Left renal cortex interstitium (tissue), 4 donors: ENCODE measurements around the gene MR1. TPM values are rescaled to one million over a fixed set of nuclear protein-coding genes. Genes with fewer than 3 reads are reported as not detected.

Source experiments
- DNase-seq, 4 donors: peaks; one replicate each; pipeline ENCODE4 v3.0.0-alpha.2; 2013; ENCODE audit warnings: low read depth in 4 of 4, low spot score in 2 of 4, missing footprints in 1 of 4
- polyA plus RNA-seq, 4 donors: library from polyadenylated mRNA; unstranded; fragments of 120-200 nt; gene quantifications; one replicate each; pipeline ENCODE4 v1.2.1, GENCODE V29; 2013; ENCODE audit not compliant: insufficient read length in 4 of 4

MR1 gene
- polyA plus RNA-seq, 4 donors: 3.4 to 6.6 (median 4.9) TPM

GRCh38 chr1:181089017-181089675 is 55.4 kb downstream of the MR1 start:
- DNase-seq: no peak

DNA sequence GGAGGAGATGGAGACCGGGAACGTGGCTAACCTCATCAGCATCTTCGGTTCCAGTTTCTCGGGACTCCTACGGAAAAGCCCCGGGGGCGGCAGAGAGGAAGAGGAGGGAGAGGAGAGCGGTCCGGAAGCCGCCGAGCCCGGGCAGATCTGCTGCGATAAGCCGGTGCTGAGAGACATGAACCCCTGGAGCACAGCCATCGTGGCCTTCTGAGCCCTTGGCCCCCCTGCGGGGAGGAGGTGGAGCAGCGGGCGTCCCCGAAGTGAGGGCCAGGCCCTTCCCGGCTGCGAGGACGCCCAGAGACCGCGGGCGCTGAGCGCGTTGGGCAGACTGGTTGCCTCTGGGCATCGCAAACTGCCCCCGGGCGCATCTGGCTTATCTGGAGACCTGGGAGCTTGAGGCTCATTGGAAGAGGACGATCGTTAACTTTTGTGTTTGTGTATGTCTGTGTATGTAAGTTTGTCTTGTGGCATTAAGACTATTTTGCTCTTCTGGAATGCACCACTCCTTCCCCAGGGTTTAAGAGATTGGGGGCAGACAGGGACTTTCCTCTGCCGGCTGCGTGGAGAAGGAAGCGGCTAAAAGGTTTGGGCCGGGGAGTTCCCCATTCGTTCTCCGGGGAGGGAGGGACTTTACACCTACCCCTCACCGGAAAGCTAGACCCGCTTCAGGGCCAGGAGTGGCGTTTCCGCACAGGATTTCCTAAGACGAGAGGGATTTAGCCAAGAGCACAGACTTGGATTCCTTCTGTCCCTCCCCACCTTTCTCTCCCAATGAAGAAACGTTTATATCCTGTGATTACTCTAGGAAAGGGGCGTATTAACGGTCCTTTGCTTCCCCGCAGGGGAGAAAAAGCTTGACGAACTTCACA is 56.1 kb downstream of the MR1 start:
- no peak for DNase-seq

- no peak for DNase-seq
These were observed 56.9 kb downstream of the MR1 start for GRCh38 chr1:181090641-181091126.

DNA sequence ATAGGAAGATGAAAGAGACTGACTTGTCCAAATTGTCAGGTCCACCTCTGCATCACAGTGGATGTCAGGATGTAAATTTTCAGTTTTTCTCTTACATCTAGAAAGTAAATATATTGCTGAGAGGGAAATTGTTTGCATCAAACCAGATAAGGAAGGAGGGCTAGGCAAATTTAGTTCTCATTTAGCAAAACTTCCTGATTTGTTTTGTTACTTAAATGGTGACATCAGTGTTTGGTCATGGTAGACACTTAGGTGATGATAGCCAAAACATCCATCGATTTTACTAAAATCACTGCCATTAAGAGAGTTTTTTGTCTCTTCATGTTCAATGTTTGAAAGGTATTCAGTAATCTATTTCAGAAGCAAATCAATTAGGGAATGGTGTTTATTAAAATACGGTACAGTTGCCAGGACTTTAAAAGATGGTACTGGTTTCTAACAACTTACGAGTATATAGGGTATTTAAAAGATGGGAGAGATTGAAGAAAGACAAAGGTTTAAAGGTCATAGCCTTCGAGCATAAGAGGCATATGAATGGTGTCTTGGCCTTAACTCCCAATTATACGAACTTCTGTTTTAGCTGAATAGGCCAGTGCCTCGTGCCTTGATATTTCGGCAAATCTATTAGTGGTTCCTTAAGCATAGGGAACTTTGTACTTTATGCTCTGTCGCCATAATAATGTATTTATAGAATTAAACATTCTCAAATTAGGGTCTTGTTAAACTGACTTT is 57.7 kb downstream of the MR1 start:
- DNase-seq: no peak

- no peak for DNase-seq
These were observed 58.3 kb downstream of the MR1 start for GRCh38 chr1:181092056-181092455.

DNA sequence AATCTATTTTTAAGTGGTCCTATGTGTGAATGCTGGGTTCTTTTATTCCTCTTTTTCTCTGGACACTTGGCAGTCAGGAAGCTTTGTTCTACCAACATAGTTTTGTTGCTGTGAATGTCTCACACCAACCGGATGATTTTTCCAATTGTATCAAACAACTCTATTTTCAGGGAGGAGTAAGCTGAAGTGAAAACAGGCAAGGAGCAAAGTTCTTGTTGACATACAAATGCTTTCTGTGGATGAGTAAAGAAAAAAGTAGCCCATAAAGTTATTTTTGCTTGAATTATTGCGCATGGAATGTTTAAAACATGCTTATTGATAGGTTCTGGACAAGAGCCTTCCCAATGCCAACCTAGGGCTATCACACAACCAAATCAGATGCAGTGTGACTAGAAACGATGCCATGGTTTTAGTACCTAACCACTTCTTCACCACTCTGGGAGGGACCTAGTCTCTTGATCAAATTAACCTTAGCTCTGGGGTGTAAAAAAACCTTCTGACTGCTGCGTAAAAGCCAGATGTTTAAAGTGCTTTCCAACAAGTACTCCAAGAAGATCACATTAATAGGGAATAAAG is 59.2 kb downstream of the MR1 start:
- no peak for DNase-seq

GRCh38 chr1:181094416-181095212 is 60.8 kb downstream of the MR1 start:
- DNase-seq: no peak

DNA sequence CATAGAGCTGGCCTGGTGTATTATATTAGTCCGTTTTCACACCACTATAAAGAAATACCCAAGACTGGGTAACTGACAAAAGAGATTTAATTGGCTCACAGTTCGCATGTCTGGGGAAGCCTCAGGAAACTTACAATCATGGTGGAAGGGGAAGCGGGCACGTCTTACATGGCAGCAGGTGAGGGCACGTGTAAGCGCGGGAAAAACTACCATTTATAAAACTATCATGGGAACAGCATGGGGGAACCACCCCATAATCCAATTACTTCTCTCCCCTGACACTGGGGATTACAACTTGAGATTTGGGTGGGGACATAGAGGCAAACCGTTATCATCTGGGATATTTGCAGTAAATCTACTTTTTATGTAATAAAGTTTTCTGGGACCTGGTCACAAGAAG is 61.5 kb downstream of the MR1 start:
- no peak for DNase-seq

GRCh38 chr1:181095763-181096184 is 62.0 kb downstream of the MR1 start:
- DNase-seq: no peak

DNA sequence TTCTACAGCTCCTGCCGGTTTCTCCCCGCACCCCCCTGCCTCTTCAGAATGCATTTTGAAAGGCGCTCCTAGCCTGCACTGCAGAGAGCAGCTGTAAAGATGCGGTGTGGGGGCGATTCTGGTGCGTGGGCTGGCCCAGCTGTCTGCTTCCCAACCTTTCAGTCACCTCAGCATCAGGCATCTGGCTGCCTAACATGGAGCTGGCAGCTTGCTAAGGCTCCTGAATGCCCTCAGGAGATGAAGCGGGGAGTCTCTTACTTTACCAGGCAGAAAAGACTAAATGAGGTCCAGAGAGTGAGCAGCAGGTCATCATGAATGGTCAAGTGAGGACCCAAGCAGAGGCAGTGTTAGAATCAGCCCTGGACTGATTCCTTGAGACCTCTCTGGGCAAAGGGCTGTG is 63.5 kb downstream of the MR1 start:
- no peak for DNase-seq

DNA sequence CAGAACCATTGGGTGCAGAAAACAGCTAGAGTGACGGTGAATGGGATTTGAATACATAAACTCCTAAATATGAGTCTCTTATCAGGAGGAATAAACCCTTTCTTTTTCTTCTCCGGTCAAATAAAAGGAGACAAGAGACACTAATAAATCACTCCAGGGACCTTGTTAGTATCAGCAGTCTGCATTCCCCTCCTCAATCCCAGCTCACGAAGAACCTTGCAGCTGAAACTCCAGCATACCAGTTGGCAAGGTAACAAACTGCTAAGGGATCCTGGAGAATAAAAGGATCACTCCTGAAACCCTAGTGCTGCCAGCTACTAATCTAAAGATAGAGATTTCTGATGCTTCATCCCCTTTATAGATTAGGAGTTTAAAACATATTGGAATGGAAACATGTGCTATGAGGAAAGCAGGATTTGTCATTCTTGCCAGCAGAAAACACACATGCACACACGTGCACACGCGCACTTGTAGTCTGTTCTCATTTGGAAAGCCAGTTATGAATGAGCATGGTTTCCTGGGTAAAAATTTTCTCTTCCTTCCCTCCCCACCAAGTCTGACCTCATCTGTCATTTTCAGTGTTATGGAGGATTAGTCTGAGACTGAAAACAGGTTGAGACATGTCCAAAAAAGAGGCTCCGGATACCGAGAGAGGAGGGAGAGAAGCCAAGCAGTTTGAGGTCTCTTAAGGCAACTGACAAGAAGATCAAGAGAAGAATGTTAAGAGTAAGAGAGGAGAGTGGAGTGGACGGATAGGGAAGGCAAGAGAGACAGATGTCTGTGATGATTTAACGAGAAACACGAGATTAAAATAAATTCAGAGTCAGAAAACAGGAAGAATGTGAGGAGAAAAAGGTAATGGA is 65.6 kb downstream of the MR1 start:
- DNase-seq: no peak

GRCh38 chr1:181100015-181100905 is 66.5 kb downstream of the MR1 start:
- DNase-seq: no peak

DNA sequence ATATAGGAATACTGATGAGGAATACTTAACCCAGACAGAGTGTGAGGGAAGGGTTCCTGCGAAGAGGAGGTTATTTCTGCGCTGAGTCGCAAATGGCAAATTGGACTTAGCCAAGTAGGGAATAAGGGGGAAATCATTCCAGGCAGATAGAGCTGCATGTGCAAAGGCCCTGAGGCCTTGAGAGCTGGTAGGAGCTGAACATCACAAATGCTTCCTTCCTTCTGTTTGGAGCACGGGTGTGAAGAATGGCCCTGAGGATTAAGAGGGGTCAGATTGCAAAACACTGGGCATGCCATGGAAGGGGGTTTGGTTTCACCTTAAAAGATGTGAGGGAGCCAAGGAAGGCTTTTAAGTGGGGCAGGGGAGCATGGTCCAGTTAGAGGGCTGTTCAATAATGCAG is 67.2 kb downstream of the MR1 start:
- no peak for DNase-seq

DNA sequence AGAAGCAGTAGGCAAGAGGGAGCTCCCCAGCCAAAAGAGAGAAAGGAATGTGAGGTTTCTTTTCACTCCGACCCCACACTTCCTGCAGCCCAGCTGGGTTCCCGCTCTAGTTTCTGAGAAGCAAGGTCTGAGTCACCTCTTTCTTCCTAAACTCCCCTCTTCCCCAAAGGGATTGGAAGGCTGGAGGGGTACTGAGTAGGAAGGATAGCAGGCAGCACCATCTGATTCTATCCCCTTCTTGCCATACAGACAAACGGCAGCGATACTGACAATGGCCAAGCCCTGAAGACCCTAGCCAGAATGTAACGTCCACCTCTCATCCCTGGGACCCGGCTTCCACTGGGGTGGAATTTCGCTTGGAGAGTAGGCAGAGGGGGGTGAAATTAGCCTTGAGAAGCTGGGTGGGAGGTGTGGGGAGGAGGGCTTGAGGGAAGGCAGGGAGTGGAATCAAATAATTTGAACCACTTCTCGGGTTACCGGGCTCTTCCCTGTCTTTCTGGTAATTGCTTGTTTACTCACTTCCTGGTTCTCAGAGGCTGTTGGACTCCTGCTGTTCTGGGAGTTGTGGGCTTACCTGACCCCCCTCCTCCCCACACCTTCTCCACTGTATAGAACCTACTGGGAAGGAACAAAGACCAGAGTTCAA is 67.9 kb downstream of the MR1 start:
- no peak for DNase-seq

DNA sequence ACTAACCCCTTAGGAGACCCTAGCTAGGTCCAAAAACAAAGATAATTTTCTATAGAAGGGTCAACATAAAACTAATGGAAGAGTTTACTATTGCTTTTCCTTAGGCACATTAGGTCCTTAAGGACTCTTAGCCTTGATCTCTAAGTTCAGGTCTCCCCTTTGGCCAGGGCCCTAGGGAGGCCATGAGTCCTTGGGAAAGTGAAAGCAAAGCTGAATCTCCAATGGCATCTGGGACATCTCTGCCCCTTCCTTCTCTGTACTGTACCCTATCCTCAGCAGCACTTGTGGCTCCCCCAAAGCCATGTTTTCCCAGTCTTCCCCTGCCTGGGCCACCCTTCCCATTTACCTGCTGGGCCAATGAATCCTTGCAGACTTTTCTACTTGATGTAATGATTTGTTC is 69.1 kb downstream of the MR1 start:
- DNase-seq: no peak

DNA sequence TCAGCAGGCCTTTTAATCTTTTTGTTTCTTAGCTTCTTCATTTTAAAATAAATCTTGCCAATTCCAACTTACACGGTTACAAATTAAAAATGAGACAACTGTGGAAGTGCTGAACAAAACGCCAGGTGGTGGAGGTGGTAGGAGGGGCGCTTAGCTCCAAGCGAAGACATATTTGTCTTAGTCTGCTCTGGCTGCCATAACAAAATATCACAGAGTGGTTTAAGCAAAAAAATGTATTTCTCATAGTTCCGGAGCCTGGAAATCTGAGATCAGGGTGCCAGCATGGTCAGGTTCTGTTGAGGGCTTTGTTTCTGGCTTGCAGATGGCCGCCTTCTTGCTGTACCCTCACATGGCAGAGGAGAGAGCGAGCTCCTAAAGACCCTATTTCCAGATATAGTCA is 69.6 kb downstream of the MR1 start:
- no peak for DNase-seq

DNA sequence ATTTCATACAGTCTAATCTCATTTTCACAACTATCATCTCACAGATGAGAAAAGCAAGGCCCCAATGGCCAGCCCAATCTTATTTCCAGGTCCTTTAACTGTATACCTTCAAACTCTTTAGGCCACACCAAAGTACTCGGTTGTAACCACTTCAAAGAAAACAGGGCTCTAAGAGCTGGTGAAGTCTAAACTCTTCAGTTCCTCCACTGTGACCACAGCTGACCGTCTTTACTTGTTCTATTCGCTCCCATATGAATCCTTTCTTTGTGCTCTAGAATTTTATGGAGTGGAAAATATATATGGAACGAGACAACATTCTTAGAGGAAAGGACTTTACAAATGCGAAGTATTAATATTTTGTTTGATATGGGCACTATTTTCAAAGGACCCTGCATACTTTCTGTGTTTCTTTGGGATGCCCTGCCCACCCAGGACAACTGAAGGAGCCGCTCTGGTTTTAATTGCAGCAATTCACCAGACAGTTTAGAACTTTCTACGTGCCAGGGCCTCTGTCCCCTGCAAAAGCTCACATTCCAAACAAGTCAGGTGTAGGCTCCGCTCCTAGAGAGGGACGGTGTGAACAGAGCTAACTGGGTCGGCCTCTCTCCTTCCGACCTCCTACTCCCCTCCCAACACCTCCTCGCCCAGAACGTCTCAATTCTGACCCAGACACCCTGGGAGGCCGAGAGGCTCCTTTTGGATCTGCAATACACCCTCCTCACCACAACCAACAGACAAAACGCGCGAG is 70.4 kb downstream of the MR1 start:
- no peak for DNase-seq
